NCI-H128 (cell line): ENCODE measurements around the gene KIAA0930.

Experiments
- DNase-seq: peaks from one replicate; lab custom pipeline; 2025; ENCODE audit not compliant: unreplicated experiment; lab: John Stamatoyannopoulos, UW

KIAA0930 gene

DNA sequence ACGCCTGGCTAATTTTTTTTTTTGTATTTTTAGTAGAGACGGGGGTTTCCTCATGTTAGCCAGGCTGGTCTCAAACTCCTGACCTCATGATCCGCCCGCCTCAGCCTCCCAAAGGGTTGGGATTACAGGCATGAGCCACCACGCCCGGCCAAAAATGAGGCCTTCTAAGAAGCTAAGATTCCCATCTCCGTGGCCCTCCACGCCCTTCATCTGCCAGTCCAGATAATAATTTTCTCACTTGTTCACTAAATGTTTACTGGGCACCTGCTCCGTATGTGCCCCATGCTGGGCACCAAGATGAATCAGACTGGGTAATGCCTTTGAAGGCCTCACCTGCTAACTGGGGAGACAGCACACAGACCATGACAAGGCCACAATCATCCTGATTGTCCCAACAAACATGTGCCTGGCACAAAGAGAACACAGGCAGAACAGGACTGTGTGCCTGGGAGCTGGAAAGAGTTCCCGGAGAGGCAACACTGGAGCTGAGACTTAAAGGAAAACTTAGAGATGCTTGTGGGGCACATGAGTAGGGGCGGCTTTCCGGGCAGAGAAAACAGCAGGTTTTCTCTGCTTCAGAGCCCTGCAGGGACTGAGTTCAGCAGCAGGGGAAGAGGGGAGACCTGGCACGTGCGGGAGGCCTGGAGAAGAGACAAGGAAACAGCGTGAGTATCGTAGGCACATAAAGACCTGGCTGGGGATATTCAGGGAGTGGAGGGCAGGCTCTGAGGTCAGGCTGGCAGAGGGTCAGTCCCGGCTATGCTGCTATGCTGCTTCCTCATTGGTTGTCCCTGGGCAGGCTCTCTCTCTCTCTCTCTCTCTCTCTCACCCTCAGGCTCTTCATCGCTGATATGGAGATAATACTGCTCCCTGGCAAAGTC is 2.4 kb downstream of the KIAA0930 start:
- no peak for DNase-seq

DNA sequence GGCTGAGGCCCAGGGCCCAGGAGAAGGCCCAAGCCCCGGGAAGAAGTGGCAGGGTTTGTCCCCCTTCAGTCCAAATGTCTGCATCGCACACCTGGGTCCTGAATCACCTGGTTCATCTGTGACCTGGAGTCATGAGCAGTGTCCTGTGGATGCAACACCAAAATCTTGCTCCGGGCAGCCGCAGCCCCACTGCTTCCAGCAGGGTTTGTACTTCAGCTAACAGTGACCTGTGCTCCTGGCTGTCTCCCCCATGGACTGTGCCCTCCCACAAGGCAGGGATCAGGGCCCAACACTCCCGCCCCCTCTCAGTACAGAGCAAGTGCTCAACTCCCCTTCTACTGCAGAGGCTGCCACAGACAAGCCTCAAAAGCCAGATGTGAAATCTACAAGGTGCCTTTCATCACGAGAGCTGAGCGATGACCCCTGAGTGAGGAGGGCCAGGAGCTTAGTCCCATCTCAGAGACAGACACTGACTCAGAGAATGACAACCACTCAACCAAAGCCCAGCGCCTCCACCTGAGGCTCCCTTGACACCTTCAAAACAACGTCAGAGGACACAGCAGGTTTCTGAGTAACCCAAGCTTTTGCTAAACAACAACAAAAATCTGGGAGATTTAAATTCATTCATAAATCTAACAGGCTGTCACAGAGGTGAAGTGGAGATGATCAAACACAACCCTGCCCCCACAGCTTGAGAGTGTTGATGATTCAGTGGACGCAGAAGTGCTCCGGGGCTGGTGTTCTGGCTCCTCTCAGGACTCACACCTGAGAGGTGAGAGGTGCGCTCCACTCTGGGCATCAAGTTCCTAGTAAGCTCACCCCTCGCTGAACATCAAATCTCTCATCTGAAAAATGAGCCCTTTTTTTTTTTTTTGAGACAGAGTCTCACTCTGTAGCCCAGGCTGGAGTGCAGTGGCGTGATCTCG is 3.4 kb downstream of the KIAA0930 start:
- no peak for DNase-seq

DNA sequence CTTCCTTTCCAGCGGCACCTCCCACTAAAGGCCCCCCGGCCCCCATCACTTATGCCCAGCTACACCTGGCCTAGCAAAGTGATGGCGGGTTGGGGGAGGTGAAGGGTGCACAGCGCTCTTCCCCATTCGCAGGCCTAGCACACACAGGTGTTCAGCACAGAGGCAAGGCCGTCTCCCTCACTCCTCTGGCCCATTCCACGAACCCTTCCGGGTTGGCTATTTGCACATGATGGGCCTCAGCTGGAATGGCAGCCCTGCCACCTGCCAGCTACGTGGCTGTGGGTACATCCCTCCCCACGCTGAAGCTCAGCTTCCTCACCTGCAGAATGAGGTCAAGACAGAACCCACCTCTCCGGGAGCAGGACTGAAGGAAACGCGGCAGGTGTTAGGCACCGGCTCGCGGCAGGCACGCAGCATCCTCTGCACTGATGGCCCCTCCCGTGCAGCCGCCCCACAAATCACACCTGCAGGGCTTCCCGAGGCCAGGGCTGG is 4.8 kb downstream of the KIAA0930 start:
- no peak for DNase-seq

DNA sequence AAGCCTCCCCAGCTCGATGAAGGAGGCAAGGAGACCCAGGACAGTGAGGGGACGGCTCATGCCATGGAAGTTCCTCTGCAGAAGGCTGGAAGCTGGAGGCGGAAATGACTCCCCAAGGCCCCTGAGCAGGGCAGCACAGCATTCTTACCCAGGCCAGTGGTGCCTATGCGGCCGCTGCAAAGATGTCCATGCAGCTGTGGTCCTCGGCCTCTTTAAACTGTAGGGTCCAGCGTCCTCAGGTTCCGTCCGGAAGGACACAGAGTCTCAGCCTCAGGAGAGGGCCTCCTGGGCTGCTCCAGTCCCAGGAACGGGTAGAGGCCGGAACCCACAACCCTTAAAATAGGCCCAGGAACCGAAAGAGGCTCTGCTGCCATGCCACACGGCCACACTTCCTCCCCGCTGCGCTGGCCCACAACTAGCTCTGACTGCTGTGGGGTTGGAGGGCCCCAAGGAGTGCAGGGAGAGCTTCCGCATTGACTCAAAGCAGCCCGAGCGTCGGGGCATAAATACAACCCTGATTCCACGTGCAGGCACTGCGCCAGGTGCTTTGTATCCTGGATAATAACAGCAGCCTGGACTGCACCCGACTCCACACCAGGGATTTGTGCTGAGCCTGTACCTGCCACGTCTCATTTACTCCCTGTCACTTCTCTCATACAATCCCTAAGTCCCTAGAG is 5.5 kb downstream of the KIAA0930 start:
- no peak for DNase-seq

DNA sequence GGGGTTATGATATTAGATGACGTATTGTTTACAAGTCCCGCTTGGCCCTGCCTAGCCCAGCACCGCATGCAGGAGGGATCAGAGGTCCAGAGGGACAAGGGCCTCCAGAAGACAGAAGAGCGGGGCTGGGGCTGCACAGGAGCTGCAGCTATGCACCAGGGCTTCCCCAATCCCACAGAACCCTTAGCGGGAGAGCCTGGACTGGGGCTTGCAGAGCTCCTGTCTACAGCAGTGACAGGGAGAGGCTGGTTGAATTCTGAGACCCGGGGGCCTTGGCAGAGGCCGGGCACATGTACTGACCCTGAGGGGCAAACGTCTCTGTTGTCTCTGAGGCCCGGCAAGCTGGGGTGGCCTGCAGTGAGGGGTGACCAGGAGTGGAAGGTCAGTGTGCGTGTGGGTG is 6.9 kb downstream of the KIAA0930 start:
- DNase-seq = no peak

DNA sequence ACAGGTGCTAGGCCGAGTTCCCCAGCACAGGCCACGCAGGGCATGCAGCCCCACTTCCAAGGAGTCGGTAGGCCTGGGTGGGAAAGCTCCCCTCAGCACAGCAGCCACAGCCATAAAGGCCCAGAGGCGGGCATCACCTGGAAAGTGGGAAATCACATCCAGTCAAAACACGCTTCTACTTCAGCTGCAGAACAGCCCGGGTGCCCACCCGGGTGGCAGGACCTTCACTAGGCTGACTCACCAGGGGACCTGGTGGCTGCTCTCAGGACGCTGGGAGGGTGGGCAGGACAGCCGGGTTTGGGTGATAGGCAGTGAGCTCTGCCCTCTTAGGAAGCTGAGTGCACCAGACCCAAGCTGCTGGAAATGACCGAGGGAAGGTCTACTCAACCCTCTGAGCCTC is 7.3 kb downstream of the KIAA0930 start:
- no peak for DNase-seq

DNA sequence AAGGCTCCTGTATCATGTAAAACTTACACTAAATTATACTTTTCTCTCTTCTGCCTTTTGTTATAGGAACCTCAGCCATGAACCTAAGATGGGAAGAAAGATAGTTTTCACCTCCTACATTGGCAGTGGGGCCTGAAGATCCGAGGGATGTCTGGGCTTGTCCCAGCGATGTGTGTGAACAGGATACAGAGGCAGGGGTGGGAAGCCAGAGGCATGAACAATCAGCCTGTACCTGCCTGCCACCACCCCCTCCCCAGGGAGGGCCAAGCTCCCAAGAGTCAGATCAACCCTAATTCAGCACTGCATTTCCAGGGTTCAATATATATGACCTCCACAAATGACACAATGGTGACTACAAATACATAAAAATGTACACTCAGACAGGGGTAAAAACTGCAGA is 9.4 kb downstream of the KIAA0930 start:
- DNase-seq = no peak

DNA sequence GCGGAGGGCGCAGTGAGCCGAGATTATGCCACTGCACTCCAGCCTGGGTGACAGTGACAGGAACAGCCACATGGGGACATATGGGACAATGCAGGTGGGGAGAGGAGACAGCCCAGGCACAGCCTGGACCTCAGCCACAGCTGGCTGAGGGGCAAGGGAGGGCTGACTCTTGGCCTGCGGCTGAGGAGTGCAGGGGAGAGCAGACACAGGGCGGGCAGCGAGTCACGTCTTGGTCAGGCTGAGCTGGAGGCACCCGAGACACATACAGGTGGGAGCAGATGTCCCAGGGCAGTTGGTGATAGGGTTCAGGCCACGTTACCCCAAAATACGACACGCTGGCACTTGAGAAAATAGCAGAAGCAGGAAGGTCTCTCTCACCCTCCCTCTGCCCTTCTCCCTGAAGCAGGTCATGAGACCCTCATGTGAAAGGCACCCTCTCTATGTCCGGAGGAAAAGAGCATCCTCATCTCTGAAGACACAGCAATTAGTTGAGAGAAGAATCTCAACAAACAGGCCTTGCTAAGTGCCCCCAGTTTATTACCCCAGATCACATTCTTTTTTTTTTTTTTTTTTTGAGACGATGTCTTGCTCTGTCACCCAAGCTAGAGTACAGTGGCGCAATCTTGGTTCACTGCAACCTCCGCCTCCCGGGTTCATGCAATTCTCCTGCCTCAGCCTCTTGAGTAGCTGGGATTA is 10.5 kb downstream of the KIAA0930 start:
- DNase-seq = no peak

DNA sequence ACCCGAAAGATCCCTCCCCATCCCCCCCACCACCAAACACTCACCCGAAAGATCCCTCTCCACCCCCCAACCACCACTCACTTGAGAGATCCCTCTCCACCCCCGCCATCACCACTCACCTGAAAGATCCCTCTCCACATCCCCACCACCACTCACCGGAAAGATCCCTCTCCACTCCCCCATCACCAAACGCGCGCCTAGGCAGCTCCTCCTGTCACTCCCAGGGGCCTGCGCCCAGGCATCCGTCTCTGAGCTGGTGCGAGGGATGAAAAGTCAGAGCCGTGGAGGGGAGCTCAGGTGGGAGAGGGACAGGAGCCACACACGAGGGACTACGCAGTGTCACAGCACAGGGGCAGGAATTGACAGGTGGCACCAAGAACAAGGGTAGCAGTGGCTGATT is 11.5 kb downstream of the KIAA0930 start:
- DNase-seq = no peak

DNA sequence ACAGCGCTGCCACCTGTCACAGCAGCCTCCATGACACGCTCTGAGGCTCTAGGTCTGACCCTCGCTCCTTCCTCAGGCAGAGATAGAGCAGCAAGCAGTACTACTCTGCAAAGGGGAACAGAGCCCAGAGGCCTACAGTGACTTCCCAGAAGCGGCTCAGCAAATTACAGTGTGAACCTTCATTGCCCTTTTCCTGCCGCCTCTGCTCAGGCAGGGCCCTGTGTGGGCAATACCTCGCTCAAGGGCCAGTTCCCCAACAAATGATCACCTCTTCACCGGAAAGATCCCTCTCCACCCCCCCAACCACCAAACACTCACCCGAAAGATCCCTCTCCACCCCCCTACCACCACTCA is 12.3 kb downstream of the KIAA0930 start:
- DNase-seq = no peak

DNA sequence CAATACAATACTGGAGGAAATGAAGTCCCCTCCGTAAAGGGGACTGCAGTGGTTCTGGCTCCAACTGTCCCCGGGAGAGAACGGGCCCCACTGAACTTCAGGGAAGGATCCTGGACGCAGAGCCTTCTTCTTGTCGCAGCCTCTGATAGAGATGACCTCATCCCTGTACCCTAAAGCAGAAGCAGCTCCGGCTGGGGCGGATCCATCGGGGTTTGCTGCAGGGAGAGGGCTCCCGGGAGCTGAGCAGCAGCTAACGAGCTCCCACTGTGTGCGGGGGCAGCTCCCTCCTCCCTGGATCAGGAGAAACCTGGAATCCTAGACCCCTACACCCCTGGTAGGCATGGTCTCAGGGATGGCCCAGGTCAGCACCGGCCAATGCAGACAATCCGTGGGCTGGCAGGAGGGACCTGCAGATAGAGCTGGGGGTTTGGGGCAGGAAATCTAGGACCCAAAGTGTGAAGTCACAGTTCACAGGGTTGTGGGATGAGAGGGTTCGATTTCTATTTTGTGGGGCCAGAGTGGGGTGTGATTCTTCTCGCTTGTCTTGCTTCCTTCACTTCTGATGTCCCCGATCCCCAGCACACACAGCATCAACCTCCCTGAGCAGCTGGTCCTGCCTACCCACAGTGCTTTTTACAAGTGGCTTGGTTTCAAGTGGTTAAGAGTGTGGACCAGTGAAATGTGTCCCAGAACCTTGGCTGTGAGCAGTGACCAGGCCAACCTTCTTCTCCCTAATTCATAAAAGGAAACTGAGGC is 12.9 kb downstream of the KIAA0930 start:
- DNase-seq = no peak

DNA sequence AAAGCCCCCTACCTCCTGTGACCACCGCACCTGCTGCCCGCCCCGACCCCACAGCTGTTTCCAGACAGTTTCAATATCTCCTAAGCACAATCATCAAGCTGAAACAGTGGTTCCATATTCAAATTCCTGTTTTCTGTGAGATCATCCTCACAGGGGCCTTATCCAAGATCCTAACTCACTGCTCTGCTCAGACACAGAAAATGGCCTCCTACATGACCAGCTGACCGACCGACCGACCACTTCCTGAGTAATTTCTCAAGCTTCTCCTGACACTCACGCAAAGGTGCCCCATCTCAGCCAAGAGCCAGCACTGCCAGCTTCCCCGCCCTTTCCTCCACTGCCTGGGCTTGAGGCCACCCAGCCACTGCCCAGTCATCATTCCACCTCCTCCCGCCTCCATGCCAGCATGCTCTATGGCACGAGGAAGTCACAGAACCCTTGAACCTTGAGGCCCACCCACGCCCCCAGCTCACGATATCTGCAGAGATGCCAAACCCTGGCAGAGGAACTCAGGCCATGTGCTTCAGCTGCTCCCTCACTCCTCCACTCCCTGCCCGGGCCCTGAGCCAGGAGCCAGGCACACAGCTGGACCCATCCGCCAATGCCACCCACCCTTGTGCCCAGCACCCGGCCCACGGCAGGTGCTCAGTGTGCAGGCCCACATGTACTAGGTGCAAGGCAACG is 14.0 kb downstream of the KIAA0930 start:
- no peak for DNase-seq

DNA sequence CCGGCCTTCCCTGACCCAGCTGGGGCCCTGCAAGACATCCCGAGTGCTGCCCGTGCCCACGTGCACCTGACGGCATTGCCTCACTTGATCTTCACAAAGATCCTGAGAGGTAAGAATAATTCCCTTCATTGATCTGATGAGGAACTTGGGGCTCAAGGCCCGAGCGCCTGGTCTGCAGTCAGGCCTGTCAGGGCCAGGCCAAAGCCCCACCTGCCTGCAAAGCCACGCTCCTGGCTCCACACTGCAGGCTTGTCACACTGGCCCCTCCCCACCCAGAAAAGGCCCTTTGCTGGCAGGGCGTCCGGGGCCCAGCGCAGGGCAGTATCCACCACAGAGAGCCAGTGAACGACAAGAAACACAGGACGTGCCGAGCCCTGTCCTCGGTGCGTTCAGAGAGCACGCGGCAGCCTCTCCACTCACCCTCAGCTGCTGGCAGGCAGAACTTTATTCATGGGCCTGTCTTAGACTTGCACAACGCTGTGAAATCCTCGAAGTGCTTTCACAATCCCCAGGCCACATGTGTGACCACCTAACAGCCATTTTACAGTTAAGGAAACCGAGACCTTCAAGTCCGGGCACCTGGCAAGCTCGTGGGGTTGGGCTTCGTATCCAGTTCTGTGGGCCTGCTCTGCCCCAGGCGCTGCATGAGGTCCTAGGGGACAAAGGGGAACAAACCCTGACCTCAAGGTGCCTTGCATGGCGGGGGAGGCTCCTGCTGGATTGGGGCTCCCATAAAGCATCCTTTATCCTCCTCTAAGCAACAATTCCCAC is 14.8 kb downstream of the KIAA0930 start:
- DNase-seq = no peak

DNA sequence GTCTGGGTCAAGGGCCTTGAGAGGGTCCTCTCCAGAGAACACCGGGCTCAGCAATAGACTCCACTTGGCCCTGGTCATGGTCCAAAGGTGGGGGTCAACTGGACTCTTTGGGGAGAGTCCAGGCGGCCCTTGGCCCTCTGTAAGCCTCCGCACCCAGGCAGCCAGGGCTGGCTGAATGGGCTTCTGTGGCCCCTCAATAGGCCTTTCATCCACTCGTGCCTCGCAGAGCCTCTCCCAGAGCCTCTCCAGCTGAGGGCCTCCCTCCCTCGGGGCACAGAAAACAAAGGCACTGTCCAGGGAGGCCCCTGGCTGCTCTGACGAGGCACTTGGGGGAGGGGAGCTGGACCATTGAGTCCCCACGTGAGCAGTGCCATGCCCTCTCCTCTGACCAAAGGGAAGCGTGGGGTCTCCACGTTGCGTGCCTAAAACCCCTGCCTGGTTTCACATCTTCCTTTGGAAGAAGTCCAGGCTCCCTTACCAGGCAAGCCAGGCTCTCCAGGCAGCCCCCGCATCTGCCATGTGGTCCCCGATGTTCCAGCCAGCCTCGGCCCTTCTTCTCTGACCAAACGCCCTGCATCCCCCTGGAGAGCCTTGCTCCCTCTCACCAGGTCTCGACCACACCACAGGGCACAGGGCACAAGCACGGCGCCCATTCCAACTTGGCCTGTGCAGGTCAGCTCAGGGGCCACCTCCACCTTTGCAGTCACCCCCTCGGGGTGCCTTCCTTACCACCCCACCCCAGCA is 15.5 kb downstream of the KIAA0930 start:
- no peak for DNase-seq

DNA sequence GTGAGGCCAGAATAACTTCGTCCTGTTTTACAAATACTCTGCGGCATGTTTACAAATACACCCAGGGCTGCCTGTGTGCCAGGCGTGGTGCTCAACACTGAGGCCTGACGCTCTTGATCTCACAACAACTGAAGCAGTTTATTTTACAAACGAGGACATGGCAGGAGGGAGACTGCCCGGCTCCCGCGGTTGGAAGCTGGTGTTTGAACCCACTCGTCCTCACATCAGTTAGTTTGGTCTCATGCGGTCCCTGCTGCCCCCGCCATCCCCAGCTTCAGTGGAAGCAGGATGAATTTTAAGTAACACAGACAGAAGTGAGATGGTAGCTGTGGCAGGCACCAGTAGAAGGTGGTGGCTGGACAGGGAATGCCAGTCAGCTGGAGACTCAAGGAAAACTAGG is 16.4 kb downstream of the KIAA0930 start:
- no peak for DNase-seq

DNA sequence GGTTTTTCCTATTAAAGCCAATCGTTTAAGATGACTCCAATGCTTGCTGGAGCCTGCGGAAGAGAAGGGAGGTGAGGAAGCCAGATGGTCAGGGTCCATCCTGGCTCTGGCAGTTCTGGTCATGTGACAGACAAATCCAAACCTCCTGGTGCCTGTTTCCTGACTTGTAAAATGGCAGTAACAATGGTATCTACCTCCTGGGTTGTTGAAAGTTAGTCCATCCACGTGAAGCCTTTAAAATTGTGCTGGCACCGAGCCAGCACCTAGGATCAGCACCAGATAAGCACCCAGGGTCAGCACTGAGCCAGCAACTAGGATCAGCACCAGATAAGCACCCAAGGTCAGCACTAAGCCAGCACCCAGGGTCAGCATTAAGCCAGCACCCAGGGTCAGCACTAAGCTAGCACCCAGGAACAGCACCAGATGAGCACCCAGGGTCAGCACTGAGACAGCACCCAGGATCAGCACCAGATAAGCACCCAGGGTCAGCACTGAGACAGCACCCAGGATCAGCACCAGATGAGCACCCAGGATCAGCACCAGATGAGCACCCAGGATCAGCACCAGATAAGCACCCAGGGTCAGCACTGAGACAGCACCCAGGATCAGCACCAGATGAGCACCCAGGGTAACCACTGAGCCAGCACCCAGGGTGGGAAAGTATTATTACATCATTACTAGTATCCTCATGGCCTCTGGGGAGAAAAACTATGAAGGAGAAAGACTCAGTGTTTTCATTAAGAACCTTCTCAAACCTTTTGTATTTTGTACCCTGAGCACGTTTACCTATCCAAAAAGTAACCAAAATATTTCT is 17.2 kb downstream of the KIAA0930 start:
- DNase-seq = no peak

DNA sequence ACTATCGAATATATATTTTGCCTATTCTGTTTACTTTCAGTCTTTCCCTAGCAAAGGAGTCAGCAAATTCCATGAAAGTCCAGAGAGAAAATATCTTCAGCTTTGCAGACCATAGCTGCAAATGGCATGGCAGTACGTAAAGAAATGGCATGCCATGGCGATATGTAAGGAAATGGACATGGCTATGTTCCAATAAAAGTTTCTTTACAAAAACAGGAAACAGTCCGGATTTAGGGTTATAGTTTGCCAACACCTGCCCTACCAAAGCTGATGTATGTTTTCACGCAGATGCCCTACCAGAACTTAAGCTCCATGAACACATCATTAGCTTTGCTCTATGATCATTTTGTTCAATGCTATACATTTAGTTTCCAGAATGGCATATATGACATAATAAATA is 19.5 kb downstream of the KIAA0930 start:
- DNase-seq = no peak
